Measurements from ENCODE around the gene SLC27A5.

GRCh38 chr19:58474291-58474996 is 37.3 kb downstream of the SLC27A5 start:
- no peak for TF ChIP-seq CTCF (IDR thresholded peaks at IDR 0.05; ENCODE audit: borderline replicate concordance, extremely low read depth, low read length, poor library complexity, severe bottlenecking)
- no peak for TF ChIP-seq EZH2 (IDR thresholded peaks at IDR 0.05; ENCODE audit: borderline replicate concordance, low read depth, low read length, severe bottlenecking)

Data from DND-41 (cell line).